Measurements from ENCODE around the gene FGD6.

GRCh38 chr12:95102916-95103671 lies 114.2 kb downstream of the FGD6 start:
- no peak for TF ChIP-seq ARNTL (CRISPR knock-in tag; IDR thresholded peaks at IDR 0.05; ENCODE audit: borderline replicate concordance, low read depth)
- TF ChIP-seq PATZ1 (CRISPR knock-in tag; IDR thresholded peaks at IDR 0.05; ENCODE audit: borderline replicate concordance) = no peak
- TF ChIP-seq TCF4 (CRISPR knock-in tag; IDR thresholded peaks at IDR 0.05; ENCODE audit: borderline replicate concordance) = no peak
- no peak for TF ChIP-seq POU6F1 (CRISPR knock-in tag; IDR thresholded peaks at IDR 0.05; ENCODE audit: borderline replicate concordance, low read depth)
- TF ChIP-seq TSHZ2 (CRISPR knock-in tag; IDR thresholded peaks at IDR 0.05) = no peak
- TF ChIP-seq GLIS3 (CRISPR knock-in tag; IDR thresholded peaks at IDR 0.05) = no peak
- no peak for TF ChIP-seq ZFP30 (CRISPR knock-in tag; IDR thresholded peaks at IDR 0.05)
- TF ChIP-seq RARB (CRISPR knock-in tag; IDR thresholded peaks at IDR 0.05) = no peak
- no peak for TF ChIP-seq ZNF70 (CRISPR knock-in tag; IDR thresholded peaks at IDR 0.05)
- TF ChIP-seq ISL1 (CRISPR knock-in tag; IDR thresholded peaks at IDR 0.05) = peak; percentile 84
- no peak for TF ChIP-seq ZC3H10 (CRISPR knock-in tag; IDR thresholded peaks at IDR 0.05)
- TF ChIP-seq ZFP3 (CRISPR knock-in tag; IDR thresholded peaks at IDR 0.05) = no peak
- no peak for TF ChIP-seq BACH2 (CRISPR knock-in tag; IDR thresholded peaks at IDR 0.05; ENCODE audit: borderline replicate concordance)
- no peak for TF ChIP-seq OSR1 (CRISPR knock-in tag; IDR thresholded peaks at IDR 0.05)
